Cortex of kidney (tissue), 1 donor: ENCODE results near the gene NACC2.

ENCODE experiments used
- DNase-seq: peaks from one replicate; lab custom pipeline; 2025; lab: John Stamatoyannopoulos, UW

The NACC2 gene

DNA sequence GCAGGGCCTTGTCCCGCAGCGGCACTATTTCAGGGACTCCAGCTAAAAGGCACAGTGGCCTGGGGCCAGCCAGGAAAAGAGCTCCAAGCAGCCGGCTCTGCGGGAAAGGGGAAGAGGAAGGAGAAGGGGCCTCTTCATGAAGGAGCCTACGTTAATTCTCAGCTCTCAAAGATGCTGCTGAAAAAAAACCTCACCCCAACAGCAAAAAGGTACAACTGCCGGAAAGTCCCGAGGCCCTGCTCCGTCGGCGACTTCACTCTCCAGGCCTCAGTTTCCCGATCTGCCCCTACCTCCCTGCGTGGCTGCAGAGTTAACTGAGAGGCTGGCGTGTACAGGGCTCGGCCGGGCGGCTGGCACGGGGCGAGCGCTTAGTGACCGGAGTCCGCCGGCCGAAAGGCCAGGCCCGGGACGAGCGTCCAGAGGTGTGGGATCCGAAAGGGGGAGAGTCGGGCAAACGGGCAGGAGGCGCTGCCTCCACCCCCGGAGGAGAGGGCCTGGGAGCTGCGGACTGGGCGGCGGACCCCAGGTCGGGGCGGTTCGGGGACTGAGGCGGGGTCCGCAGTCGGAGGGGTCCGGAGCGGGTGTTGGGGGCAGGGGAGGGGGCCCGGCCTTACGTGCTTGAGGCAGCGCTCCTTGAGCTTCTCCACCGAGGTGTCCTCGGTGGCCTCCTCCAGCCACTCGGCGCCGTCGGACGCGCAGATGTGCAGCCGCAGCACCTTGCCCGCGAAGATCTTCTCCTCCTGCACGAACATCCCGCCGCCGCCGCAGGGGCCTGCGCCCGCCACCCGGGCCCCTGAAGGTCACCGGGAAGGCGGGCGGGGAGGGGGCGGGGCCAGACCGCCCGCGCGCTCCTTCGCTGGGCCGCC, 134.4 kb downstream of the NACC2 start:
- DNase-seq, result no peak

DNA sequence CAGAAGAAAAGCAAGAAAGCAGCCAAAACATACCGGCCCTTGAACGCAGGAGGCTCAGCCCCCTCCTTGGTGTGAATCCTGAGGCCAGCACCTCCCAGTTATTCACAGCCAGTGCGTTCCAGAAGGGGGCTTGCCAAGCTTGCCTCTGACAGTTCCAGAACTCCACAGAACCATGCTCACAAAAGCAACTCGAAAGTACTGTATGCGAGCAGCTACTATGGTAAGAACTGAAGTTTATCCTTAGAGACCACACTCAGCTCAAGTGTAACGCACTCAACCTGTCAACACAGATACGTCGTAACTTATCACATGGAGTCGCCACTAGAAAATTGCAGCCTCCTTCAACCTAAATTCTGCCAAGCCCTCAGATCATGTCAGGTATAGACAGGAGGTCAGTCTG, 135.3 kb downstream of the NACC2 start:
- DNase-seq, result no peak

DNA sequence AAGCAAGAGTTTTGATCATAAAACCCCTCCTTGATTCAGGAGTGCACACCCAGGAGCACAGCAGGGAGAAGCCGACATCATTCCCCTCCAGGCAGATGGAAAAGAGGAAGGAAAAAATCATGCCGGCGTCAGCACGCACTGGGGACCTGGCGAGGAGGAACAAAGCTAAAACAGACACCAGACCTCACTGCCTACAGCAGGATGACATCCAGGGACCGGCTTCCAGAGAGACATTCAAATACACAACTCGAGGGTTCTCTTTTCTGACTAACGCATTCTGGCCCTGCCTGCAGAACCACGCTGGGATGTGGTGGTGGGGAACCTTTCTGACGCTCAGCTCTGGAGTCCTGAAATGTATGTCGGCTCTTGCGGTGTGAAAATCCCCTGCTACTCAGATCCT, 136.6 kb downstream of the NACC2 start:
- DNase-seq, result no peak

DNA sequence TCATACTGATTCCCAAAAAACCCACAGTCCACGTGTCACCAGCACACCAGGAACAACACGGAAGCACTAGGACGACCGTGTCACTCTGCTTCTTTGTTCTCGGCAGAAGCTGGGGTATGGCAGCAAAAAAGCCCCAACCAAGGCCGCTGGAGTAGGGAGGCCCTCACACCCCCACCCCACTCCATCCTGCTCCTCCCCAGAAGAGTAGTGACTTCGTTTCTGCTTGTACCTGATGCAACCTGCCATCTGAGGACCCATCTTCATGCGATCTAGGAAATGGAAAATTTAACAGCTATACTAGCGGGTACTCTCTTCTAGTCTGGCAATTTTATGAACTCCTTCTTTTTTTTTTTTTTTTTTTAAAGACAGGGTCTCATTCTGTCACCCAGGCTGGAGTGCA, 137.7 kb downstream of the NACC2 start:
- no peak for DNase-seq

DNA sequence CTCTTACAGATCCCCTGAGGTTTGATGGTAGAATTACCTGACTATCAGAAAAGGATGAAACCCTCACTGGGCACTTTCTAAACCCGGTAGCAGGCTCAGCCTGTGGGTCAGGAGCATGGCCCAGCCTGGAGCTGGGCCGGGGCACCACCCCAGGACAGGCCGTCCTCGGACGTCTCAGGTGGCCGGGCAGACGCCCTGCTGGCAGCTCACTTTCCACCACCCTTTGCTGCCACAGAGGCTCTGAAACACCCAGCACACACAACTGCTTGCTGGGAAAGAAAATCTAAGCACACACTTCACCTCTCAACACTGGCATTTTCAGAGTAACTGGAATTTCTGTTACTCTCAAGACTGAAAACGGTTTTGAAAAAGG, 138.3 kb downstream of the NACC2 start:
- DNase-seq, result no peak
